Measurements from ENCODE around the gene PITPNM3. TPM values are rescaled to one million over a fixed set of nuclear protein-coding genes. Genes with fewer than 3 reads are reported as not detected.

PITPNM3 gene
- total RNA-seq, 2 experiments from 2014 or later = 0.87 to 0.92 TPM

GRCh38 chr17:6525731-6526130, 30.6 kb downstream of the PITPNM3 start:
- CTCF ChIA-PET = interaction anchor here (0.8 kb wide), 1 partner anchor 89 kb away, joined by 3 read pairs; no protein-coding TSS in a partner anchor
- H3K9me3 Mint-ChIP-seq = no peaks in the 10 kb centered on the region
- POLR2A ChIA-PET = interaction anchor here (1.4 kb wide), 1 partner anchor 9 kb away, joined by 3 read pairs; no protein-coding TSS in a partner anchor
- H3K27ac Mint-ChIP-seq = no peak overlapping the region
- H3K4me1 Mint-ChIP-seq (ENCODE audit: low read depth) = no peaks in the 10 kb centered on the region
- intact Hi-C loops (cut with micrococcal nuclease) = no loop called here
- no peaks in the 10 kb centered on the region for H3K36me3 Mint-ChIP-seq (ENCODE audit: low read depth)
- DNase-seq = no peak
- TF ChIP-seq CTCF (IDR thresholded peaks at IDR 0.05) = no peak
- no peak overlapping the region for H3K4me3 Mint-ChIP-seq
- H3K27me3 Mint-ChIP-seq = no peaks in the 10 kb centered on the region
- no peak for ATAC-seq

- no peak for ATAC-seq
- intact Hi-C loops (cut with micrococcal nuclease) = no loop called here
- TF ChIP-seq CTCF (IDR thresholded peaks at IDR 0.05) = no peak
- ChIA-PET POLR2A (no interaction called here), CTCF (interaction anchor here (0.9 kb wide), 1 partner anchor 52 kb away, joined by 3 read pairs; no protein-coding TSS in a partner anchor)
- H3K27me3 Mint-ChIP-seq = no peaks in the 10 kb centered on the region
- no peak for DNase-seq
- no peaks in the 10 kb centered on the region for H3K36me3 Mint-ChIP-seq (ENCODE audit: low read depth)
- H3K4me3 Mint-ChIP-seq = no peak overlapping the region
- no peak overlapping the region for H3K27ac Mint-ChIP-seq
- no peaks in the 10 kb centered on the region for H3K4me1 Mint-ChIP-seq (ENCODE audit: low read depth)
- no peaks in the 10 kb centered on the region for H3K9me3 Mint-ChIP-seq
These were observed 31.2 kb downstream of the PITPNM3 start for GRCh38 chr17:6525141-6525540.

GRCh38 chr17:6524520-6524919, 31.8 kb downstream of the PITPNM3 start:
- Mint-ChIP-seq H3K4me1 (ENCODE audit: low read depth) (no peaks in the 10 kb centered on the region), H3K27ac (no peak overlapping the region), H3K4me3 (no peak overlapping the region), H3K36me3 (ENCODE audit: low read depth) (no peaks in the 10 kb centered on the region), H3K27me3 (no peaks in the 10 kb centered on the region), H3K9me3 (no peaks in the 10 kb centered on the region)
- intact Hi-C loops (cut with micrococcal nuclease) = no loop called here
- no peak for DNase-seq
- POLR2A ChIA-PET = no interaction called here
- CTCF ChIA-PET = interaction anchor here (0.9 kb wide), 1 partner anchor 51 kb away, joined by 3 read pairs; no protein-coding TSS in a partner anchor
- no peak for TF ChIP-seq CTCF (IDR thresholded peaks at IDR 0.05)
- no peak for ATAC-seq

GRCh38 chr17:6523809-6524355, 32.5 kb downstream of the PITPNM3 start:
- H3K4me3 Mint-ChIP-seq = no peak overlapping the region
- no peak for ATAC-seq
- H3K27me3 Mint-ChIP-seq = no peaks in the 10 kb centered on the region
- no peak for TF ChIP-seq CTCF (IDR thresholded peaks at IDR 0.05)
- intact Hi-C loops (cut with micrococcal nuclease) = no loop called here
- POLR2A ChIA-PET = no interaction called here
- no peaks in the 10 kb centered on the region for H3K9me3 Mint-ChIP-seq
- no peak for DNase-seq
- no peaks in the 10 kb centered on the region for H3K36me3 Mint-ChIP-seq (ENCODE audit: low read depth)
- no peak overlapping the region for H3K27ac Mint-ChIP-seq
- CTCF ChIA-PET = no interaction called here
- H3K4me1 Mint-ChIP-seq (ENCODE audit: low read depth) = no peaks in the 10 kb centered on the region

GRCh38 chr17:6523330-6523729, 33.0 kb downstream of the PITPNM3 start:
- no peak for TF ChIP-seq CTCF (IDR thresholded peaks at IDR 0.05)
- no peaks in the 10 kb centered on the region for H3K27me3 Mint-ChIP-seq
- intact Hi-C loops (cut with micrococcal nuclease) = no loop called here
- no peak overlapping the region for H3K4me3 Mint-ChIP-seq
- no peak overlapping the region for H3K27ac Mint-ChIP-seq
- no peak for ATAC-seq
- H3K4me1 Mint-ChIP-seq (ENCODE audit: low read depth) = no peaks in the 10 kb centered on the region
- ChIA-PET CTCF (no interaction called here), POLR2A (no interaction called here)
- no peaks in the 10 kb centered on the region for H3K36me3 Mint-ChIP-seq (ENCODE audit: low read depth)
- H3K9me3 Mint-ChIP-seq = no peaks in the 10 kb centered on the region
- DNase-seq = no peak
